Erythroblast (primary cell): ENCODE results near the gene PTTG1IP2.

Source experiments
- GATA1 ChIP-seq: IDR thresholded peaks from 2 replicates; pipeline ENCODE4 v1.6.1; 2011; ENCODE audit warnings: low read depth, mild to moderate bottlenecking, control low read depth, low read length, moderate library complexity
- POLR2A ChIP-seq: IDR thresholded peaks from 2 replicates; pipeline ENCODE4 v1.6.1; 2011; ENCODE audit warnings: mild to moderate bottlenecking, low read length

DNA sequence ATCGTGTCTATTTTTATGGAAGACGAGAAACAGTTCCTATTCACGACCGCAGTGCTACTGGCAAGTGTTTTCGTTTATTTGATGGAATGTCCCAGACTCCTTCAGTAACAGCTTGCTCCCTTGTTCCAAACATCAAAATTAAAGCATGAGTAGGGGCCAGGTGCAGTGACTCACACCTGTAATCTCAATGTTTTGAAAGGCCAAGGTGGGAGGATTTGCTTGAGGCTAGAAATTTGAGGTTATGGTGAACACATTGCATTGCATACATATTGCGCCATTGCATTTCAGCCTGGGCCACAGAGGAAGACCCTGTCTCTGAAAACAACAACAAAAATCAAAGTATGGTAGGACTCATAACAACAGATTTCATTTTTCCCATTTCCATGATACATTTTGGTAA, 22.8 kb downstream of the PTTG1IP2 start:
- no peak for TF ChIP-seq POLR2A
- TF ChIP-seq GATA1 = no peak
